HG03103 (cell line): Measurements from ENCODE around the gene HERPUD1.

Experiments used
- ATAC-seq: cut with Tn5 transposase; IDR thresholded peaks from one replicate; pipeline ENCODE4 v1.9.1; 2021; ENCODE audit warnings: low read depth; ENCODE audit not compliant: unreplicated experiment

HERPUD1 gene

DNA sequence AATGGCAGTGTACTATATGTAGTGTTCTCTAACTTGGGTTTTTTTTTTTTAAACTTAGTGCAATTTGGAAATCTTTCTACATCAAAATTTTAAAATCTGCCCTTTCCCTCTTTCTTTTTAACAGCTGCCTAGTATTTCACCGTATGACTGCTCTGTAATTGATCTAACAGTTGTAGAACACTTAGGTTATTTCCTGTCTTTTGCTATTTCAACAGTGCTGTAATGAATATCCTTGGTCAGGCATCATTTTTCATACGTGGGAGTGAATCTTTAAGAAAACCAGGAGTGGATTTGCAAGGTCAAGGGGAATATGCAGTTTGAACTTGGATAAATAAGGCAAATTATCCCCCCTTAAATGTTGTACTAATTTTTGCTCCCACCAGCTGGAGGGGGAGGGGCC is 61.3 kb downstream of the HERPUD1 start:
- ATAC-seq: no peak

DNA sequence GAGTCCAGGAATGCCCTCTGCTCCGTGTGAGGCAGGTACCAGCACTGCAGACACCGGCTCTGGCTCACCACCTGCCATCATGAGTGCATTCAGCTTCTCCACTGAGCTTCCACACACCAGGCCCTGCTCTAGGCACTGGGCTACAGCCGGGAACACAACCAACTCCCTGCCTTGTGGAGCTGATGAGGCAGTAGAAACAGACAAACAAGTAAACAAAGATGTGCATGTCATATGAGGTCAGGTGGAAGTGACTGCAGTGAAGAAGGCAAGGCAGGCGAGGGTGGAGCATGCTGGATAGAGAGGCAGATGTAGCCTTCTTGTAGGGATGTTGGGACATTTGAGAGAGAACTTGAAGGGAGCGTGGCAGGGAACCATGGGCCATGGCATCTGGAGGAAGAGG is 62.4 kb downstream of the HERPUD1 start:
- ATAC-seq: no peak
